Stimulated activated naive CD8-positive, alpha-beta T cell treated with anti-CD3 and anti-CD28 coated beads, Interleukin-15, Interleukin-2, amounts not matched to agents 100 U/mL and 50 U/mL, for 24 hours (primary cell): Measurements from ENCODE around the gene CDYL.
"Not testable (repeated sequence)": the region's sequence is repeated elsewhere in the genome, so short reads cannot be mapped to it uniquely, and the experiment has no call there.

Experiments used
- ATAC-seq: fragments of 150-1000 bp; cut with Tn5 transposase; one replicate; pipeline ENCODE4 v1.10.0; 2021
- DNase-seq: peaks from one replicate; pipeline ENCODE4 v3.0.0; 2021

The CDYL gene

DNA sequence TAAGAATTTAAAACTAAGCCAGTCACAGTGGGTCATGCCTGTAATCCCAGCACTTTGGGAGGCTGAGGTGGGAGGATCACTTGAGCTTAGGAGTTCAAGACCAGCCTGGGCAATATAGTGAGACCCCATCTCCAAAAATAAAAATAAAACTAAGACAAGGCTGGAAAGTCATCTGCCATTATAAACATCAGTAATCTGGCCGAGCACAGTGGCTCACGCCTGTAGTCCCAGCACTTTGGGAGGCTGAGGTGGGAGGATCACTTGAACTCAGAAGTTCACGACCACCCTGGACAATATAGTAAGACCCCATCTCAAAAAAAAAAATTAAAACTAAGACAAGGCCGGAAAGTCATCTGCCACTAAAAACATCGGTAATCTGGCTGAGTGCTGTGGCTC is 228.8 kb downstream of the CDYL start:
- not testable (repeated sequence) for DNase-seq, ATAC-seq
